Natural killer cell (primary cell): Measurements from ENCODE around the gene MPEG1. TPM values are rescaled to one million over a fixed set of nuclear protein-coding genes. Genes with fewer than 3 reads are reported as not detected.
A peak's percentile ranks its signal among the peaks of the same experiment; 100 is the strongest.

ENCODE experiments used
- ATAC-seq, 3 donors: fragments of 150-1000 bp in 2 of 3; fragments of 200-7000 bp in 1 of 3; cut with Tn5 transposase; 1 replicate in 1 of 3; 2 replicates in 2 of 3; pipeline ENCODE4 v1.10.0; 2021; ENCODE audit warnings: mild to moderate bottlenecking in 2 of 3, moderate library complexity in 2 of 3
- DNase-seq, 2 donors: peaks; one replicate each; pipeline versions ENCODE4 v3.0.0 to v3.0.0-alpha.2; 2013 to 2021; ENCODE audit warnings: mixed read lengths in 1 of 2
- H3K27ac ChIP-seq: one replicate; pipeline ENCODE4 v1.5.1; 2013; ENCODE audit warnings: mild to moderate bottlenecking, low read length
- H3K27me3 ChIP-seq: one replicate; pipeline ENCODE4 v1.6.1; 2013; ENCODE audit warnings: low read length; ENCODE audit not compliant: control insufficient read depth, insufficient read depth
- H3K36me3 ChIP-seq: one replicate; pipeline ENCODE4 v1.6.1; 2013; ENCODE audit warnings: low read length; ENCODE audit not compliant: control insufficient read depth, insufficient read depth
- H3K4me1 ChIP-seq: one replicate; pipeline ENCODE4 v1.6.1; 2013; ENCODE audit warnings: low read length; ENCODE audit not compliant: control insufficient read depth, insufficient read depth
- H3K4me3 ChIP-seq: one replicate; pipeline ENCODE4 v1.5.1; 2013; ENCODE audit warnings: low read length
- H3K9me3 ChIP-seq: one replicate; pipeline ENCODE4 v1.6.1; 2013; ENCODE audit warnings: low read length; ENCODE audit not compliant: control insufficient read depth, insufficient read depth
- H3K27ac Mint-ChIP-seq, 2 donors: one replicate each; pipeline ENCODE4 v1.8.0; 2022; ENCODE audit warnings: mild to moderate bottlenecking in 2 of 2, mixed read lengths in 2 of 2, moderate library complexity in 1 of 2
- H3K27me3 Mint-ChIP-seq, 2 donors: one replicate each; pipeline ENCODE4 v1.8.0; 2022; ENCODE audit warnings: low read depth in 2 of 2, mixed read lengths in 2 of 2
- H3K36me3 Mint-ChIP-seq: one replicate; pipeline ENCODE4 v1.8.0; 2022; ENCODE audit warnings: mixed read lengths
- H3K4me1 Mint-ChIP-seq, 2 donors: one replicate each; pipeline ENCODE4 v1.8.0; 2022; ENCODE audit warnings: mixed read lengths in 2 of 2
- H3K4me3 Mint-ChIP-seq: one replicate; pipeline ENCODE4 v1.8.0; 2022; ENCODE audit warnings: mild to moderate bottlenecking, moderate library complexity, mixed read lengths
- H3K9me3 Mint-ChIP-seq, 2 donors: one replicate each; pipeline ENCODE4 v1.8.0; 2022; ENCODE audit warnings: mixed read lengths in 2 of 2
- WGBS: methylation state at CpG from one replicate; pipeline ENCODE4 v1.1.7; 2013; ENCODE audit warnings: missing lambda C conversion rate; ENCODE audit not compliant: insufficient coverage; 5-methylcytosine and 5-hydroxymethylcytosine counted together
- intact Hi-C: fragments of 100-400 bp; cut with micrococcal nuclease; formaldehyde crosslinking; loops from one replicate; pipeline ENCODE4 v1.14.2; 2022
- total RNA-seq, 4 donors: library from RNA; stranded (reverse); fragments of 120-200 nt in 1 of 4; gene quantifications; one replicate each; pipeline versions ENCODE4 v1.2.3 to v1.2.4, GENCODE V29; 2013 to 2022
- TF ChIP-seq, protein P1 (sequence below): fragments of 200-600 bp; IDR thresholded peaks from one replicate; pipeline ENCODE4 v1.8.0; 2022; ENCODE audit warnings: antibody characterized with exemption

MPEG1 gene
- total RNA-seq, 3 donors from 2014 or later (not counting 1 experiment from before 2014, with no cell fraction given), result 11.1 to 20.0 (median 19.6) TPM

DNA sequence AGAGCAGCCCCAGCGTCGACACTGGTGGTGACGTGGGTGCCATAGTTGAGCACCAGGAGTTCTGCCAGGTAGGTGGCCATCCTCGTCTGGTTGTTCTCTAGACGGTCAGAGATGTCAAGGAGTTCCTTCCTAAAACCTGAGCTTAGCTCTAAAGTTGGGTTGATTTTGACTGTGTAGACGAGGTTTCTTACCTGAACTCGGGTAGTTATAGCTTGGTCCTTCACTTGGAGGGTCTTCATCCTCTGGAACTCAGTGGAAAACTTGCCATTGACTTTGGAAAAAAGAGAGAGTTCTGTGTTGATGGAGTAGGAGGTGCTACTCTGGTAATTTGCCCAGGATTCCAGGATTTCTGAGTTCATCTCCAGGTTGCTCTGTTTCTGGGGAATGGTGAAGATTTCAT, 505 bp downstream of the MPEG1 start:
- Mint-ChIP-seq H3K4me3 (no peak overlapping the region), H3K27ac (no peak overlapping the region), H3K27me3 (peaks cover 0 to 4% of the 10 kb centered on the region in 2 donors), H3K9me3 (no peaks in the 10 kb centered on the region), H3K36me3 (no peaks in the 10 kb centered on the region), H3K4me1 (peaks cover 15 to 16% of the 10 kb centered on the region in 2 donors)
- WGBS, result 76% methylated on average over 7 of the region's 7 CpGs
- intact Hi-C loops, result no loop called here
- Histone ChIP-seq H3K9me3 (no peaks in the 10 kb centered on the region), H3K4me1 (peaks cover 18% of the 10 kb centered on the region), H3K27ac (peak overlapping the region; percentile 61), H3K4me3 (peak overlapping the region; percentile 42), H3K27me3 (no peaks in the 10 kb centered on the region), H3K36me3 (no peaks in the 10 kb centered on the region)
- TF ChIP-seq, protein P1, sequence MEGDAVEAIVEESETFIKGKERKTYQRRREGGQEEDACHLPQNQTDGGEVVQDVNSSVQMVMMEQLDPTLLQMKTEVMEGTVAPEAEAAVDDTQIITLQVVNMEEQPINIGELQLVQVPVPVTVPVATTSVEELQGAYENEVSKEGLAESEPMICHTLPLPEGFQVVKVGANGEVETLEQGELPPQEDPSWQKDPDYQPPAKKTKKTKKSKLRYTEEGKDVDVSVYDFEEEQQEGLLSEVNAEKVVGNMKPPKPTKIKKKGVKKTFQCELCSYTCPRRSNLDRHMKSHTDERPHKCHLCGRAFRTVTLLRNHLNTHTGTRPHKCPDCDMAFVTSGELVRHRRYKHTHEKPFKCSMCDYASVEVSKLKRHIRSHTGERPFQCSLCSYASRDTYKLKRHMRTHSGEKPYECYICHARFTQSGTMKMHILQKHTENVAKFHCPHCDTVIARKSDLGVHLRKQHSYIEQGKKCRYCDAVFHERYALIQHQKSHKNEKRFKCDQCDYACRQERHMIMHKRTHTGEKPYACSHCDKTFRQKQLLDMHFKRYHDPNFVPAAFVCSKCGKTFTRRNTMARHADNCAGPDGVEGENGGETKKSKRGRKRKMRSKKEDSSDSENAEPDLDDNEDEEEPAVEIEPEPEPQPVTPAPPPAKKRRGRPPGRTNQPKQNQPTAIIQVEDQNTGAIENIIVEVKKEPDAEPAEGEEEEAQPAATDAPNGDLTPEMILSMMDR, result no peak
- ATAC-seq, result no peak
- no peak for DNase-seq

DNA sequence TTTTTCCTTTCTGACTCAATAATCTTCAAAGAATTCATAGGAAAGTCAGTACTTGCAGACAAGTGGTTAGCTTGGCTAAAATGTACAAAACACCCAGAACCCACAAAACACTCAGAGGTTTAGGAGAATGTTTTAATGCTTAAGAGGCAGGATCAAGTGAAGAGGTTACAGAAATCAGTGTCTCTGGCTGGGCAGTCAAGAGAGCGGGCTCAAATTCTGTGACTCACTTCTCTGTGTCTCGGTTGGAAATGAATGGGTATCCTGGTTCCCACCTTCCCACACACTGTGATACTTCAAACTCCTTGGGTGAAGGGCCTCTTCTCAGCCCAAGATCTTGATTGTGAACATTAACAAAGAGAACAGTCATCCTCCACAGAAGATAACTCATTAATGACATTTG, 3.8 kb downstream of the MPEG1 start:
- ATAC-seq (no peak), DNase-seq (no peak)
- Histone ChIP-seq H3K9me3 (no peaks in the 10 kb centered on the region), H3K27me3 (no peaks in the 10 kb centered on the region), H3K4me3 (peak overlapping the region; percentile 42), H3K27ac (no peak overlapping the region), H3K36me3 (no peaks in the 10 kb centered on the region), H3K4me1 (peaks cover 21% of the 10 kb centered on the region)
- no peak overlapping the region for H3K4me3 Mint-ChIP-seq
- no peaks in the 10 kb centered on the region for H3K9me3 Mint-ChIP-seq
- H3K27ac Mint-ChIP-seq, result no peak overlapping the region
- H3K4me1 Mint-ChIP-seq, result peaks cover 7 to 12% of the 10 kb centered on the region in 2 donors
- intact Hi-C loops, result loop anchor here (1.0 kb wide), 1 partner anchor 38 kb away; no protein-coding TSS in a partner anchor
- 37% methylated on average over 2 of the region's 2 CpGs for WGBS
- no peaks in the 10 kb centered on the region for H3K36me3 Mint-ChIP-seq
- peaks cover 0 to 14% of the 10 kb centered on the region in 2 donors for H3K27me3 Mint-ChIP-seq
- TF ChIP-seq, protein P1, result no peak

DNA sequence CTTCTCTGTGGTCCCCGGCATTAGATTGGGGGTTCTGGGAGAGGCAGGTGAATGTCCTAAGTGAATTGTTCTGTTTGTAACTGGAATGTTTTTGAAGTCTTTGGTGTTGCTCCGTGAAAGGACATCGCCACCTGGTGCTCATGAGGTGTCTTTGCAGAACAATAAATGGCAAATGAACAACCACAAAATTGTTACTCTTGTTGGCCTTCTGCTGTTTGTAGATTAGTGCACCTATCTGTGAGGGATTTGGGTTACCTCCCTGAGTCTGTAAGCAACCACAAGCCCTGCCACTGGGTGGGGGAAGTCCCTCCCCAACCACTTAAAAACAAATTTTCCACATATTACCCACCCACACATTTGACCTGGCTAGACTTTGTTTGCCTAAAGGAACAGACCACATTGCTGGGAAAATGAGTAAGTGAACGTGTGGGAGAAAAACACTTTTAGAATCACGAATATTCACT, 4.7 kb downstream of the MPEG1 start:
- TF ChIP-seq, protein P1, result peak; percentile 73

DNA sequence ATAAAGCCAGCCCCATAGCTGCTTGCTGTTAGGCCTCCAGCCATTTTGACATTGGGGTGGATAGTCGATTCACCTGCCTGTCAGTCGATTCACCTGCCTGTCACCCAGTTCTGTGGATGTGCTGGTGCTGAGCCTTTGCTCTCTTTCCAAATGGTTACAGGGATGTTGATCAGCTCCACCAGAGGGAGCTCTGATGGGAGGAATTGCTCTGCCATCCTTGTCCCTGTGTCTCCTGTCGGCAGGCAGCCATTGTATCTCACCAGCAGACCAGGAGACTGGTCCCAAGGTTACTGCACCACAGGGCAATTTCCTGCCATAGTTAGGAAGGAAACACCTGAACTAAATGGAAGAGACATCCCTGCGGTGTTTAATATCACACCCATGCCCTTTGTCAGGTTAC, 6.1 kb downstream of the MPEG1 start:
- H3K27ac ChIP-seq, result no peak overlapping the region
- H3K27me3 Mint-ChIP-seq, result peaks cover 0 to 10% of the 10 kb centered on the region in 2 donors
- H3K36me3 Mint-ChIP-seq, result no peaks in the 10 kb centered on the region
- ATAC-seq, result no peak
- H3K4me3 ChIP-seq, result no peak overlapping the region
- H3K4me3 Mint-ChIP-seq, result no peak overlapping the region
- no peaks in the 10 kb centered on the region for H3K9me3 ChIP-seq
- TF ChIP-seq, protein P1, result peak; percentile 24
- peaks cover 18% of the 10 kb centered on the region for H3K4me1 ChIP-seq
- H3K36me3 ChIP-seq, result no peaks in the 10 kb centered on the region
- H3K27ac Mint-ChIP-seq, result no peak overlapping the region
- WGBS, result 66% methylated on average over 4 of the region's 4 CpGs
- no peaks in the 10 kb centered on the region for H3K27me3 ChIP-seq
- peaks cover 7 to 12% of the 10 kb centered on the region in 2 donors for H3K4me1 Mint-ChIP-seq
- H3K9me3 Mint-ChIP-seq, result no peaks in the 10 kb centered on the region
- intact Hi-C loops, result no loop called here
- DNase-seq, result peak in 1 of 2 donors; percentile 31

More for the DNA sequence above, 4.7 kb downstream of the MPEG1 start:
- Histone ChIP-seq H3K27me3 (no peaks in the 10 kb centered on the region), H3K4me1 (peaks cover 18% of the 10 kb centered on the region), H3K9me3 (no peaks in the 10 kb centered on the region), H3K36me3 (no peaks in the 10 kb centered on the region), H3K4me3 (peak overlapping the region; percentile 4), H3K27ac (no peak overlapping the region)
- Mint-ChIP-seq H3K27me3 (peaks cover 0 to 10% of the 10 kb centered on the region in 2 donors), H3K4me1 (peaks cover 7 to 12% of the 10 kb centered on the region in 2 donors), H3K36me3 (no peaks in the 10 kb centered on the region), H3K27ac (no peak overlapping the region), H3K9me3 (no peaks in the 10 kb centered on the region), H3K4me3 (peak overlapping the region; percentile 52)
- intact Hi-C loops, result loop anchor here (1.0 kb wide), 1 partner anchor 37 kb away; no protein-coding TSS in a partner anchor
- DNase-seq, result peak in 1 of 2 donors; percentile 76
- 0% methylated on average over 3 of the region's 5 CpGs for whole genome bisulfite sequencing
- ATAC-seq, result peak; percentile 35 to 70 (median 58)
